NCI-H82 treated with DMSO at 0.1 percent for 48 hours (cell line): ENCODE results near the gene TP53AIP1.

Source experiments
- DNase-seq: peaks from one replicate; lab custom pipeline; 2025; ENCODE audit not compliant: unreplicated experiment; lab: John Stamatoyannopoulos, UW

Gene TP53AIP1

GRCh38 chr11:128892866-128893565, 49.7 kb downstream of the TP53AIP1 start:
- no peak for DNase-seq

GRCh38 chr11:128891913-128892398, 50.7 kb downstream of the TP53AIP1 start:
- DNase-seq = no peak

- no peak for DNase-seq
Measured at GRCh38 chr11:128890543-128891368, 51.9 kb downstream of the TP53AIP1 start, which contains the start of gene KCNJ5. Gene KCNJ5 (plus strand): TSS chr11:128891356. CDS start chr11:128911274, 19,918 bp downstream.

- DNase-seq = no peak
Measured at GRCh38 chr11:128890216-128890542, 52.5 kb downstream of the TP53AIP1 start.

- DNase-seq = peak; percentile 84
Measured at GRCh38 chr11:128889657-128890213, 52.9 kb downstream of the TP53AIP1 start.

- DNase-seq = no peak
Measured at GRCh38 chr11:128888034-128888985, 54.4 kb downstream of the TP53AIP1 start.

GRCh38 chr11:128886406-128887124, 56.1 kb downstream of the TP53AIP1 start:
- DNase-seq = peak; percentile 27
